CD4-positive, alpha-beta T cell (primary cell): ENCODE results near the gene CNNM3. TPM values are rescaled to one million over a fixed set of nuclear protein-coding genes. Genes with fewer than 3 reads are reported as not detected.

ENCODE experiments used
- ATAC-seq: fragments of 200-7000 bp; cut with Tn5 transposase; one replicate; pipeline ENCODE4 v1.10.0; 2022; ENCODE audit warnings: mild to moderate bottlenecking; ENCODE audit not compliant: poor library complexity
- CTCF ChIA-PET: fragments of 350-600 bp; sonication (Branson Sonifier 250); formaldehyde crosslinking; loops from one replicate; lab custom pipeline; 2021; ENCODE audit warnings: antibody characterized with exemption, inconsistent platforms; lab: Charles Lee
- POLR2A ChIA-PET: fragments of 350-600 bp; sonication (Branson Sonifier 250); formaldehyde crosslinking; loops from one replicate; lab custom pipeline; 2021; ENCODE audit warnings: antibody characterized with exemption, inconsistent platforms; lab: Charles Lee
- DNase-seq, 14 experiments: peaks; one replicate each; pipeline ENCODE4 v3.0.0-alpha.2; 2013 to 2020; ENCODE audit warnings: mixed read lengths in 2 of 14
- H3K27ac ChIP-seq, 2 donors: one replicate each; pipeline versions ENCODE4 v1.5.1 to v1.7.0; 2013; ENCODE audit warnings: low read length in 2 of 2, low read depth in 1 of 2, mild to moderate bottlenecking in 1 of 2
- H3K27me3 ChIP-seq, 2 experiments: 1 replicate in 1 of 2; 2 replicates in 1 of 2; pipeline versions ENCODE4 v1.6.1 to v1.7.0; 2013; ENCODE audit warnings: low read length in 2 of 2, control low read depth in 1 of 2, mild to moderate bottlenecking in 1 of 2, moderate library complexity in 1 of 2; ENCODE audit not compliant: insufficient read depth in 2 of 2, control insufficient read depth in 1 of 2
- H3K36me3 ChIP-seq: one replicate; pipeline ENCODE4 v1.6.1; 2013; ENCODE audit warnings: low read length, control low read depth; ENCODE audit not compliant: insufficient read depth
- H3K4me1 ChIP-seq: one replicate; pipeline ENCODE4 v1.6.1; 2013; ENCODE audit warnings: low read length, control low read depth; ENCODE audit not compliant: insufficient read depth
- H3K4me3 ChIP-seq: one replicate; pipeline ENCODE4 v1.5.1; 2013; ENCODE audit warnings: mild to moderate bottlenecking, low read length, moderate library complexity
- H3K9me3 ChIP-seq, 2 experiments: 1 replicate in 1 of 2; 2 replicates in 1 of 2; pipeline versions ENCODE4 v1.6.1 to v1.7.0; 2013; ENCODE audit warnings: low read length in 2 of 2, mild to moderate bottlenecking in 2 of 2, control low read depth in 1 of 2, moderate library complexity in 1 of 2; ENCODE audit not compliant: control insufficient read depth in 1 of 2, insufficient read depth in 1 of 2
- H3K27ac Mint-ChIP-seq: one replicate; pipeline ENCODE4 v1.8.0; 2020; ENCODE audit warnings: mixed read lengths
- H3K27me3 Mint-ChIP-seq: one replicate; pipeline ENCODE4 v1.8.0; 2021; ENCODE audit warnings: mixed read lengths
- H3K36me3 Mint-ChIP-seq: one replicate; pipeline ENCODE4 v1.8.0; 2021; ENCODE audit warnings: low read depth, mixed read lengths
- H3K4me1 Mint-ChIP-seq: one replicate; pipeline ENCODE4 v1.8.0; 2021; ENCODE audit warnings: low read depth, mixed read lengths
- H3K4me3 Mint-ChIP-seq: one replicate; pipeline ENCODE4 v1.8.0; 2020; ENCODE audit warnings: mild to moderate bottlenecking, mixed read lengths
- H3K9me3 Mint-ChIP-seq: one replicate; pipeline ENCODE4 v1.8.0; 2020; ENCODE audit warnings: mixed read lengths
- intact Hi-C, 2 experiments: fragments of 100-400 bp; cut with DNase I in 1 of 2; cut with micrococcal nuclease in 1 of 2; formaldehyde crosslinking; loops; one replicate each; pipeline versions ENCODE4 v1.15.1 to v1.9.0; 2023 to 2025; cut with DNase I, micrococcal nuclease
- total RNA-seq, 174 experiments: library from RNA in 2 of 174; stranded (reverse) in 2 of 174; gene quantifications; one replicate each; pipeline ENCODE4 v1.2.3 and lab custom pipeline; 2021 to 2026
- TF ChIP-seq, protein P1 (sequence below): fragments of 200-600 bp; IDR thresholded peaks from one replicate; pipeline ENCODE4 v1.8.0; 2022; ENCODE audit warnings: antibody characterized with exemption, mild to moderate bottlenecking

CNNM3 gene
- total RNA-seq, 2 experiments from 2014 or later = 48.7 to 53.5 TPM

- ATAC-seq (no peak), DNase-seq (no peak)
- Histone ChIP-seq H3K9me3 (no peaks in the 10 kb centered on the region), H3K4me1 (peaks cover 8% of the 10 kb centered on the region), H3K27me3 (no peaks in the 10 kb centered on the region), H3K4me3 (no peak overlapping the region), H3K27ac (no peak overlapping the region), H3K36me3 (peaks cover 92% of the 10 kb centered on the region)
- Mint-ChIP-seq H3K4me3 (no peak overlapping the region), H3K9me3 (no peaks in the 10 kb centered on the region), H3K27ac (no peak overlapping the region), H3K36me3 (peaks cover 77% of the 10 kb centered on the region), H3K27me3 (no peaks in the 10 kb centered on the region), H3K4me1 (peaks cover 9% of the 10 kb centered on the region)
- CTCF ChIA-PET = no interaction called here
- intact Hi-C loops = no loop called here
- TF ChIP-seq, protein P1, sequence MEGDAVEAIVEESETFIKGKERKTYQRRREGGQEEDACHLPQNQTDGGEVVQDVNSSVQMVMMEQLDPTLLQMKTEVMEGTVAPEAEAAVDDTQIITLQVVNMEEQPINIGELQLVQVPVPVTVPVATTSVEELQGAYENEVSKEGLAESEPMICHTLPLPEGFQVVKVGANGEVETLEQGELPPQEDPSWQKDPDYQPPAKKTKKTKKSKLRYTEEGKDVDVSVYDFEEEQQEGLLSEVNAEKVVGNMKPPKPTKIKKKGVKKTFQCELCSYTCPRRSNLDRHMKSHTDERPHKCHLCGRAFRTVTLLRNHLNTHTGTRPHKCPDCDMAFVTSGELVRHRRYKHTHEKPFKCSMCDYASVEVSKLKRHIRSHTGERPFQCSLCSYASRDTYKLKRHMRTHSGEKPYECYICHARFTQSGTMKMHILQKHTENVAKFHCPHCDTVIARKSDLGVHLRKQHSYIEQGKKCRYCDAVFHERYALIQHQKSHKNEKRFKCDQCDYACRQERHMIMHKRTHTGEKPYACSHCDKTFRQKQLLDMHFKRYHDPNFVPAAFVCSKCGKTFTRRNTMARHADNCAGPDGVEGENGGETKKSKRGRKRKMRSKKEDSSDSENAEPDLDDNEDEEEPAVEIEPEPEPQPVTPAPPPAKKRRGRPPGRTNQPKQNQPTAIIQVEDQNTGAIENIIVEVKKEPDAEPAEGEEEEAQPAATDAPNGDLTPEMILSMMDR = no peak
- POLR2A ChIA-PET = no interaction called here
Observed at GRCh38 chr2:96826546-96827278, 10.6 kb downstream of the CNNM3 start.

GRCh38 chr2:96828436-96828835 lies 12.4 kb downstream of the CNNM3 start:
- Mint-ChIP-seq H3K9me3 (no peaks in the 10 kb centered on the region), H3K4me3 (no peak overlapping the region), H3K27ac (no peak overlapping the region), H3K4me1 (peaks cover 5% of the 10 kb centered on the region), H3K36me3 (peaks cover 83% of the 10 kb centered on the region), H3K27me3 (no peaks in the 10 kb centered on the region)
- no peaks in the 10 kb centered on the region for H3K9me3 ChIP-seq
- ChIA-PET POLR2A (no interaction called here), CTCF (no interaction called here)
- peaks cover under 1% of the 10 kb centered on the region for H3K4me1 ChIP-seq
- no peak overlapping the region for H3K27ac ChIP-seq
- TF ChIP-seq, protein P1 = no peak
- DNase-seq (no peak), ATAC-seq (no peak)
- no peak overlapping the region for H3K4me3 ChIP-seq
- H3K27me3 ChIP-seq = no peaks in the 10 kb centered on the region
- intact Hi-C loops = no loop called here
- H3K36me3 ChIP-seq = peaks cover 94% of the 10 kb centered on the region

GRCh38 chr2:96828874-96829273 lies 12.8 kb downstream of the CNNM3 start:
- CTCF ChIA-PET = no interaction called here
- Mint-ChIP-seq H3K4me1 (peaks cover 5% of the 10 kb centered on the region), H3K27me3 (no peaks in the 10 kb centered on the region), H3K27ac (no peak overlapping the region), H3K36me3 (peaks cover 85% of the 10 kb centered on the region), H3K9me3 (no peaks in the 10 kb centered on the region), H3K4me3 (no peak overlapping the region)
- intact Hi-C loops = no loop called here
- no peak for ATAC-seq
- TF ChIP-seq, protein P1 = no peak
- H3K27me3 ChIP-seq = no peaks in the 10 kb centered on the region
- DNase-seq = no peak
- no peak overlapping the region for H3K4me3 ChIP-seq
- POLR2A ChIA-PET = no interaction called here
- H3K27ac ChIP-seq = no peak overlapping the region
- peaks cover 94% of the 10 kb centered on the region for H3K36me3 ChIP-seq
- H3K4me1 ChIP-seq = no peaks in the 10 kb centered on the region
- H3K9me3 ChIP-seq = no peaks in the 10 kb centered on the region
